Nephron (organoid): ENCODE measurements around the gene LILRA5.
"Not testable (repeated sequence)": the region's sequence is repeated elsewhere in the genome, so short reads cannot be mapped to it uniquely, and the experiment has no call there.

Source experiments
- H3K27ac Mint-ChIP-seq, 3 experiments: 2 replicates each; pipeline ENCODE4 v1.8.0; 2020; ENCODE audit warnings: mixed read lengths in 3 of 3, mild to moderate bottlenecking in 2 of 3, moderate library complexity in 1 of 3
- H3K27me3 Mint-ChIP-seq: 2 replicates; pipeline ENCODE4 v1.8.0; 2021; ENCODE audit warnings: low read depth, mild to moderate bottlenecking, moderate library complexity, mixed read lengths
- H3K36me3 Mint-ChIP-seq: 2 replicates; pipeline ENCODE4 v1.8.0; 2020; ENCODE audit warnings: low read depth, mixed read lengths
- H3K4me1 Mint-ChIP-seq: 2 replicates; pipeline ENCODE4 v1.8.0; 2020; ENCODE audit warnings: mixed read lengths
- H3K4me3 Mint-ChIP-seq, 3 experiments: 2 replicates each; pipeline ENCODE4 v1.8.0; 2020; ENCODE audit warnings: mild to moderate bottlenecking in 3 of 3, mixed read lengths in 3 of 3, moderate library complexity in 2 of 3
- H3K9me3 Mint-ChIP-seq: 2 replicates; pipeline ENCODE4 v1.8.0; 2020; ENCODE audit warnings: mixed read lengths
- CTCF ChIP-seq, 3 experiments: fragments of 200-600 bp; sonication (generic); IDR thresholded peaks; one replicate each; pipeline ENCODE4 v1.5.0; 2021; ENCODE audit warnings: antibody characterized with exemption in 3 of 3; ENCODE audit not compliant: unreplicated experiment in 3 of 3

Gene LILRA5

GRCh38 chr19:54329476-54330165 lies 16.7 kb upstream of the LILRA5 start:
- Mint-ChIP-seq H3K9me3 (no peaks in the 10 kb centered on the region), H3K4me1 (no peaks in the 10 kb centered on the region), H3K36me3 (no peaks in the 10 kb centered on the region), H3K27ac (no peak overlapping the region), H3K4me3 (no peak overlapping the region), H3K27me3 (peaks cover 20% of the 10 kb centered on the region)
- no peak for TF ChIP-seq CTCF (IDR thresholded peaks at IDR 0.05; ENCODE audit: unreplicated experiment in 3 of 3)

DNA sequence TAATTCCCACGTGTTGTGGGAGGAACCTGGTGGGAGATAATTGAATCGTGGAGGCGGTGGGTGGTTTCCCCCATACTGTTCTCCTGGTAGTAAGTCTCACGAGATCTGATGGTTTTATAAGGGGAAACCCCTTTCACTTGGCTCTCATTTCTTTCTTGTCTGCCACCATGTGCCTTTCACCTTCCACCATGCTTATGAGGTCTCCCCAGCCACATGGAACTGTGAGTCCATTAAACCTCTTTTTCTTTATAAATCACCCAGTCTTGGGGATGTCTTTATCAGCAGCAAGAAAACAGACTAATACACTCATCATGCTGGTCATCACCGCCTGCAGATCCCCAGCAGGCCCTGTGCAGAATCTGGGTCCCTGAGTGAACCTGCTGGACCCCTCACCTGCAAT lies 15.8 kb upstream of the LILRA5 start:
- H3K9me3 Mint-ChIP-seq, H3K27ac Mint-ChIP-seq, H3K4me1 Mint-ChIP-seq, H3K36me3 Mint-ChIP-seq, H3K4me3 Mint-ChIP-seq: not testable (repeated sequence)
- H3K27me3 Mint-ChIP-seq, result peaks cover 20% of the 10 kb centered on the region

GRCh38 chr19:54325631-54326030 lies 12.7 kb upstream of the LILRA5 start:
- no peak for TF ChIP-seq CTCF (IDR thresholded peaks at IDR 0.05; ENCODE audit: unreplicated experiment in 3 of 3)
- H3K4me1 Mint-ChIP-seq, result no peaks in the 10 kb centered on the region
- no peaks in the 10 kb centered on the region for H3K36me3 Mint-ChIP-seq
- H3K27ac Mint-ChIP-seq, result no peak overlapping the region
- H3K27me3 Mint-ChIP-seq, result peaks cover 23% of the 10 kb centered on the region
- H3K4me3 Mint-ChIP-seq, result no peak overlapping the region
- peaks cover 10% of the 10 kb centered on the region for H3K9me3 Mint-ChIP-seq

DNA sequence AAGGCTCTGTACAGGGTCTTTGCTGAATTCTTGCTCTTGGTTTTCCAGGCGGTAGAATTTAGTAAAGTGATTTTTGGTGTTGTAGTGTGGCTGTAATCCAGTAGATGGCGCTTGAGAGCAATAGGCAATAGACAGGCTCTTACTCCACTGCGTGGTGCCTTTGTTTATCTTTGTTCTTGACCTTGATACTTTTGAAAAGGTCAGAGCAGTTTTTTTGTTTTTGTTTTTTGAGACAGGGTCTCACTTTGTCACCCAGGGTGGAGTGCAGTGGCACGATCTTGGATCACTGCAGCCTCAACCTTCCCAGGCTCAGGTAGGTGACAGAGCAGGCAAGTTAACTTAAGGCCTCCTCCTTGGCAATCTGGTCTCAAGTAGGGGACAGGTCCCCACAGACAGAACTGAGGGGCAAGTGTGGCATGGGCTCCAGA lies 12.2 kb upstream of the LILRA5 start:
- TF ChIP-seq CTCF (IDR thresholded peaks at IDR 0.05; ENCODE audit: unreplicated experiment in 3 of 3), result peak; percentile 66 to 77 (median 75)
- Mint-ChIP-seq H3K4me1 (no peaks in the 10 kb centered on the region), H3K9me3 (peaks cover 14% of the 10 kb centered on the region), H3K27me3 (peaks cover 23% of the 10 kb centered on the region), H3K27ac (no peak overlapping the region), H3K36me3 (no peaks in the 10 kb centered on the region), H3K4me3 (no peak overlapping the region)

DNA sequence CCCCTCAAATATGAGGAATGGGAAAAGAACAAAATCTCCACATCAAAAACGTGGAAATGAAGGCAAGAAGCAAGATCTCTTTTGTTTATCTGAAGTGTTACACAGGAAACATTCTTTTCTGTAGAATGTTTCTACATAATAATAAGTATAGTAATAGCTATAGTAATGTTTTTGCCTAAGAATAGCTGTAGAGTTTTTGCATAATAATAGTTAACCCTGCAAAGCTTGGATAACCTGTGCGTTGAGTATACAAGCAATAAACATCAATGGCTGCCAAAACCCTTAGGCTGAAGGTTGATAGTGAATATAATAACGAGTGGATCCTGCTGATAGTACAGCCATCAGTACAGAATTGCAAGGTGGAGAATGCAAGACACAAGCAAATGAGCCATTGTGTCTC lies 11.1 kb upstream of the LILRA5 start:
- no peaks in the 10 kb centered on the region for H3K4me1 Mint-ChIP-seq
- H3K27me3 Mint-ChIP-seq, result peaks cover 18% of the 10 kb centered on the region
- no peak overlapping the region for H3K4me3 Mint-ChIP-seq
- TF ChIP-seq CTCF (IDR thresholded peaks at IDR 0.05; ENCODE audit: unreplicated experiment in 3 of 3), result no peak
- no peak overlapping the region for H3K27ac Mint-ChIP-seq
- H3K9me3 Mint-ChIP-seq, result peaks cover 16% of the 10 kb centered on the region
- H3K36me3 Mint-ChIP-seq, result no peaks in the 10 kb centered on the region

DNA sequence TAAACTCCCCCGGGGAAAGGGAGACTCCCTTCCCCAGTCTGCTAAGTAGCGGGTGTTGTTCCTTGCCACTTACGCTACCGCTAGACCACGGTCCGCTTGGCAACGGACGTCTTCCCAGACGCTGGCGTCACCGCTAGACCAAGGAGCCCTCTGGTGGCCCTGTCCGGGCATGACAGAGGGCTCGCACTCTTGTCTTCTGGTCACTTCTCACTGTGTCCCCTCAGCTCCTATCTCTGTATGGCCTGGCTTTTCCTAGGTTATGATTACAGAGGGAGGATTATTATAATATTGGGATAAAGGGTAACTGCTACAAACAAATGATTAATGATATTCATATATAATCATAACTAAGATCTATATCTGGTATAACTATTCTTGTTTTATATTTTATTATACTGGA lies 10.0 kb upstream of the LILRA5 start:
- H3K4me1 Mint-ChIP-seq, H3K27ac Mint-ChIP-seq, H3K4me3 Mint-ChIP-seq, H3K36me3 Mint-ChIP-seq: not testable (repeated sequence)
- peaks cover 13% of the 10 kb centered on the region for H3K27me3 Mint-ChIP-seq
- peaks cover 16% of the 10 kb centered on the region for H3K9me3 Mint-ChIP-seq

- Mint-ChIP-seq H3K9me3 (peaks cover 19% of the 10 kb centered on the region), H3K27me3 (peaks cover 17% of the 10 kb centered on the region)
- not testable (repeated sequence) for H3K27ac Mint-ChIP-seq, H3K36me3 Mint-ChIP-seq, H3K4me1 Mint-ChIP-seq, H3K4me3 Mint-ChIP-seq
Observed at GRCh38 chr19:54322295-54322694, 9.3 kb upstream of the LILRA5 start.
